GM21825 (cell line): ENCODE results near the gene FGF5.
"Not testable (repeated sequence)": the region's sequence is repeated elsewhere in the genome, so short reads cannot be mapped to it uniquely, and the experiment has no call there.

Experiments used
- ATAC-seq: cut with Tn5 transposase; IDR thresholded peaks from one replicate; pipeline ENCODE4 v1.9.1; 2021; ENCODE audit warnings: mild to moderate bottlenecking, moderate library complexity; ENCODE audit not compliant: unreplicated experiment

The FGF5 gene, protein sequence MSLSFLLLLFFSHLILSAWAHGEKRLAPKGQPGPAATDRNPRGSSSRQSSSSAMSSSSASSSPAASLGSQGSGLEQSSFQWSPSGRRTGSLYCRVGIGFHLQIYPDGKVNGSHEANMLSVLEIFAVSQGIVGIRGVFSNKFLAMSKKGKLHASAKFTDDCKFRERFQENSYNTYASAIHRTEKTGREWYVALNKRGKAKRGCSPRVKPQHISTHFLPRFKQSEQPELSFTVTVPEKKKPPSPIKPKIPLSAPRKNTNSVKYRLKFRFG

DNA sequence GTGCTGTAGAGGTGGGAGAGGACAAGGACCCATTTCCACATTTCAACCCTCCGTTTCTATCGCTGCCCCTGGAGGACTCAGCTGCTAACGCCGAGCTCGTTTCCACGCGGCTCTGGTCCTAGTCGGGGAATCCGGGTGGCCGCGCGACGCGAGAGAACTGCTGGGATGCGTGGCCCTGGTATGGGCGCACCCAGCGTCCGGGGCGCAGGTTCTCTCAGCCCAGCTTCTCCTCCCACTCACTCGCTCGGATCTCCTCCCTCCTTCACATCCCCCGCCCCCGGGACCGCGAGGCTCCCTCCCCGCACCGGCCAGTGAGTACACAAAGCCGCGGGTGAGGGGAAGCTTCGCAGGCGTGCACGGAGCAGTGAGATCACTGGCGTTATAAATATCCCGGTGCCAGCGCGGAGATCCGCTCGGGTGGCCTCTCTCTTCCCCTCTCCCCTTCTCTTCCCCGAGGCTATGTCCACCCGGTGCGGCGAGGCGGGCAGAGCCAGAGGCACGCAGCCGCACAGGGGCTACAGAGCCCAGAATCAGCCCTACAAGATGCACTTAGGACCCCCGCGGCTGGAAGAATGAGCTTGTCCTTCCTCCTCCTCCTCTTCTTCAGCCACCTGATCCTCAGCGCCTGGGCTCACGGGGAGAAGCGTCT, at the start of gene FGF5:
FGF5 (plus strand) TSS at position 412 of the 649 bp plus-strand sequence; CDS start at position 573, 161 bp downstream.
- ATAC-seq, result no peak

DNA sequence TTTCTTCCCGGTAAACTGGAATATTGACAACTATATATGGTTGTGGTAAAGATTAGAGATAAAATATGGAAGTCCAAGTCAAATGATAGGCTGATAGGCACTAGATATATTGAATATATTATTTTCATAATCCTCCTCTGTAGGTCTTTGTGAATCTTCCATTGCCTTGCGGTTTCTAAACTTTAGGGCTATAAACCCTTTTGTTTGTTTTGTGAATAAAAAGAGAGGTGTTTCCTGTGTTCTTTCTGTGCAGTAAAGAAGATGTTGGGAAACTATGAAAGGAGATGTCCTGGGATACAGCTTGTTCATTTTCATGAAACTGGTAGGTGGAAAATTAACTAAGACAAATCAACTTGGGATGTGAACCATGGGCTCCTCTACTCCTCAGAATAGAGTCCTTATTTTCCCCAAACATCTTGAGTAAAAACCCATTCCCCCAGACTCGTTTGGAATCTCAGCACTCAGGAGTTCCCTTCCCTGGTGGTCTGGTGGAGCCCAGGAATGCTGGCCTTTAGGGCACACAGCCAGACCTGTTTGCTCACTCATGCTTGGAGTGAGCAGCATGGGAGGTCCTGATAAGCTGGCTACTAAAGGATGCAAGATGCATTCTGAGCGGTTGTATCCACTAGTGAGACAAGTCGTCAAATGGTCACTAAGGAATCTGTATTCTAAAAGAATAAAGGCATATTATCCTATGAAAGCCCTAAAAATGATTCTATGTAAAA, 47.0 kb upstream of the FGF5 start:
- no peak for ATAC-seq

DNA sequence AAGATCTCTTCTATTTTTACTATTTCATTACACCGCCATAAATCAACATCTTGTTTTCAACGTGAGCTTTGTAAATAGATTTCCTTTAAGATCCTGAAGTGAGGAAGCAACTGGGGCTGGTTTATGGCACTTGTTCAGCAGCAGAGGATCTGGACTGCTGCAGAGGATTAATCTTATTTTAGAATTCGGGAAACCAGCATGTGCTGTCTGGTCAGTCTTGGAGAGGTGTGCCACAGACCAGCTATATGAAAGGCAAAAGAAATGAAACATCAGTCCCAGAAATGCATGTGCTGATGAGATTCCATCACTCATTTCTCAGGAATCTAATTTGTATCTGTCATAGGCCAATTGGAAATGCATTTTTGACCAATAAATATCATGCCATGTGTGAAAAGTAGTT, 45.8 kb upstream of the FGF5 start:
- no peak for ATAC-seq

DNA sequence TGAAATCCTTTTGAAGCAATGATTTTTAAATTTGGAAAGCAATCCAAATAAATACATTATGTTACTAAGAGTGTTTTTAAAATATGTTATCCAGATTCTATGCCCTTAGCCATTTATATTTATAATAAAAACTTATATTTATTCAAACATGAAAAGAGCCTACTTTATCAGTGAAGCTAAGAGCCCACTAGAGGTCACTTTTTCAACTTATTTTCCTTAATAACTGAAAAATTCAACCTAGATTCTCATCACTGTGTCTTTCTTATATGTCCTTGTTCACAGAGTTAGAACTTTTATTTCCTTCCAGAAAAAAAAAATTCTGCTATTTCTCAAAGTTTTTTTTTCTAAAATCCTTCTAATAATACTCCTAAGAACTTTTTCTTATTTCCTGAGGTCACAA, 45.3 kb upstream of the FGF5 start:
- no peak for ATAC-seq

DNA sequence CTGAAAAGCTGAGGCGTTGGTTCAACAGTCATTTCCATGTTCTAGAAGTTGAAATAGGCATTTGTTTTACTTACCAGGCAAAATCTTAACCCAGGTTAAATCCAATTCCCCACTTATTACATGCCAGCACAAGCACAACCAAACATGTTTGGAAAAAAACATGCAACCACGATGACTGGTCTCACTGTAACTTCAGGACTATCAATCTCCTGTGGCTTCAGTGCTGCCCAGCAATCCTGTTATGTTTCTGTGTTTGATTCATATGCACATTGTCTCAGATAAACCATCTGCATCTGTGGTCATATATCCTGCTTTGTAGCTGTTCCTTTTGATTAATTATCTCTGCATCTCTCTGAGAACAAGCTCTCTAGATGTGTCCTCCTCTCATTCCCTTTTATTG, 40.9 kb upstream of the FGF5 start:
- ATAC-seq, result no peak

DNA sequence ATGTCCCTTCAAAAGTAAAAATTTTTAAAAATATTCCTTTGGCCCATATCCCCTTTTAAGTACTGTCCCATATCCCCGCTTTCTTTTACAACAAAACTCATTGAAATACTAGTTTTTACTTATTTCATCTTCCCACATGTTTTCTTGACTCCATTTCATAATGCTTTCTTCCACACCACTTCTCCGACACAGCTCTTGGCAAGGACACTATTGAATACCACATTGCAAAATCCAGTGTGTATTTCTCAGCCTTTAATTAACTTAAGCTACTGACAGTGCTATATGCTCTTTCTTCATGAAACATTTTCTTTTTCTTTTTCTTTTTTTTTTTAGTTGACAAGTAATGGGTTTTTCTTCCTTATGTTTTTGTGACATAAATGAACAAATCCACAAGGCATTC, 40.4 kb upstream of the FGF5 start:
- ATAC-seq, result no peak

DNA sequence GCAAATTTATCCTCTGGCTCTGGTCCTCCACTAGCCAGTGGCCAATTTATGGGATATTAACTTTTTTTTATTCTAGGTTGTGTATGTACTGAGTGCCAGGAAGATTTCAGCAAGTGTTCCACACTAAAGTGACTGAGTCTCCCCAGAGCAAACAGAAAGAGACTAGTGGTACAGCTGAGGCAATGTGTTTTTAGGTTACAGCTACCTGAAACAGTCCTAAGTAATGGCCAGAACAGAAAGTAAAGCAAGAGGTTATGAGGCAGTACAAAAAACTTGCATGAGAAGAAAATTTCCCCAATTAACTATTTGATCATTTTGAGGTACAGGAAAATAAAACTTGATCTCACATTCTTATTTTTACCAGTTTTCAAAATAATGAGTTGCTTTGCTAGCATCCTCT, 38.0 kb upstream of the FGF5 start:
- ATAC-seq, result no peak

DNA sequence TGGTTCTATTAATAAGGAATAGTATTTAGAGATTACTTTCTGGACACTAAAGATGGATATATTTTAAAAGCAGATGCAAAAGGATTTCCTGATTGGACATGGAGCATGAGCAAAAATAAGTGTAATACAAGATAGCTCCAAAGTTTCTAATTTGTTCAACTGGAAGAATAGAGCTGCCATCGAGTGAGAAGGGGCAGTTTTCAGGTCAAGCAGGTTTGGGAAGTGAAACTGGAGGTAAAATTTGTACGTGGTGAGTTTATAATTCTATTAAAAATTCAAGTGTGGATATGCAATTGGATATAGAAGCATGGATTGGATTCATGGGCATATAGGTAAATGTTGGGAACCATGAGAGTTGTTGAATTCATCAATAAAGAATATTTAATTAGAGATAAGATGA, 37.3 kb upstream of the FGF5 start:
- ATAC-seq, result peak; percentile 26

DNA sequence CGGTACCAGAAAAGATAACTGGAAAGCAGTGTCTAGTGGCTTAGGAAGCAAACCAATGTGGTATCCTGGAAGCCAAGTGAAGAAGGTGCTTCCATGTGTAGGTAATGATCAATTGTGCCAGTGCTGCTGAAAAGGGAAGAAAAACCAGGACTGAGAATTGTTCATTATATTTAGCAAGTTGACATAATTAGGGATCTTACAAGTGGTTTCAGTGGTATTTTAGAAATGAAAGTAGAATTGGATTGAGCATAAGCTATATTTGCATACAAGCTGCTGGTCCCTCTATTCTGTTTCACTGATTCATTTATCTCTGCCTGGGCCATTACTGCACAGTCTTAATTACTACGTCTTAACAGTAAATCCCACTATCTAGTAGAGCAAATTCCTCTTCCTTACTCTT, 36.9 kb upstream of the FGF5 start:
- ATAC-seq, result peak; percentile 96

DNA sequence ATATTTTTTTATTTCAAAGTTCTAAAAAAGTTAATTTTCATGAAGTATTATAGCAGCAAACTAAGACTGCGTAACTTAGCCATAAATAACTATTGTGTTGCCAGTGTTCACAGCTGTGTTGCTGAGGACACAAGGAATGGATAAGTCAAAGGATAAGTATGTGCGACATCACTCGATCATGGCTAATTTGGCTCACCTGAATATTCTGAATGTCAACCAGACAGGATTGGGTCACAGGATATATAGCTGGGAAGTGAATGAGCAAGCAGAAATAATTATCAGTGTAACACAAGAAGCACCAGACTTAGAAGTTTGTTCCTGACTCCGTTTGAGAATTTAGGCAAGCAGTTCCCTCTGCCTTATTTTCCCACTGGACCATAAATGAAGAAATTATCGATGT, 35.3 kb upstream of the FGF5 start:
- ATAC-seq, result no peak

DNA sequence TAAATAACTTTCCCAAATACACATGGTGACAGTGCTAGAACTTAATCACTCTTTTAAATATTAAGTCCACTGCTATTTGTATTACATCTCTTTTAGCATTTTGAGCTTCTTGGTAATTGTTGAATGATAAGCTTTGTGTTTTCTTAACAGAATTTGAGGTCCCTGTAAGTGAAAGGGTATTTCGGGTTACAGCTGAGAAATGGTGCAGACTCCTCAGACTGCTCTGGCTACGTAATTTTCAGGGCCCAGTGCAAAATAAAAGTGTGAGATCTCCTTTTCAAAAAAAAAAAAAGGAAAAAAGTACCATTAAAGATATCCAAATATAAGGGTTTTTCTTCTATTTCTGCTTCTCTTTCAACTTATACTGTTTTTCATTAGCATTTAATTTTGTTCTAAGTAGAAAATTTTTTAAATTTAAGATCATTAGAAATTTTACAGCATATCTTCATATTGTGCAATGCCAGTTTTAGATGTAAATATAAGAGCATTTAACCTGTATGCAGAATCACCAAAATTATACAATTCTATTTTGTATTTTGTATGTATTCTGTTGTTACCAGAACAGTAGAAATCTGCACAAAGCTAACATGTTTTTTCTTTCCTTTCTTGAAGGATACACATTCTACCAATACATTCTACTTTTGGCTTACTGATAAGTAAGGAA, 33.6 kb upstream of the FGF5 start:
- no peak for ATAC-seq

DNA sequence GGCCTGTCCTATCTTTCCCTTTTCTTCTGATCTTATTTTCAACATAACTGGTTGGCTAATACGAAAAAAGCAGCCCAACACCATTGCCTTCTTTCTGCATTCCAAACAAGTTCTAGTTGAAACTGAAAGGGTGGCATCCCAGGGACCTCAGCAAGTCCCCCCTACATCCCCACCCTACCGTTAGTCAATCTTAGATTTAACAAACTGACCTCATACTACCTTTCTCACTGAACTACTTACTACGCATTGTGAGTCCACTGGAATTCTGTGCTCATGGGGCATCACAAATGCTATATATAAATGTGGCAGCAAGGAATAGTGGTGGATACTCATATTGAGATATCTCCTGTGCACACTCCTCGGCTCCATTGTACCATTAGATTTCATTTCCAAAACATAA, 33.1 kb upstream of the FGF5 start:
- no peak for ATAC-seq

DNA sequence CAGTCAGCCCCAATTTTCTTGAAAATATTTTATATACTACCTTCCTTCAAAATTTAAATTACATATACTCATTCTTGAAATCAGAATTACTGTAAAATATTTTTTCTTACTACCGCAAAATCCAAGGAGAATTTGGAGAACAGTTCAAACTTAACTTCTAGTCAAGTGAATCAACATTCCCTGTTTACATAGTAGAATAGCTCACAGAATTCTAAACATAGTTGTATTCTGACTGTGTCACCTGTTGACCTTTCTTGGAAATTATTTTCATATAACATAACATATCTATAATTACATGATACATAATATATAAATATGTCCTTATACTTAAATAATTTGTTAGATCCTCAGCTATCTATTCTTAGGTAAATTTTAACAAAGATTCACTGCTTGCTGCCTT, 31.0 kb upstream of the FGF5 start:
- ATAC-seq, result no peak

DNA sequence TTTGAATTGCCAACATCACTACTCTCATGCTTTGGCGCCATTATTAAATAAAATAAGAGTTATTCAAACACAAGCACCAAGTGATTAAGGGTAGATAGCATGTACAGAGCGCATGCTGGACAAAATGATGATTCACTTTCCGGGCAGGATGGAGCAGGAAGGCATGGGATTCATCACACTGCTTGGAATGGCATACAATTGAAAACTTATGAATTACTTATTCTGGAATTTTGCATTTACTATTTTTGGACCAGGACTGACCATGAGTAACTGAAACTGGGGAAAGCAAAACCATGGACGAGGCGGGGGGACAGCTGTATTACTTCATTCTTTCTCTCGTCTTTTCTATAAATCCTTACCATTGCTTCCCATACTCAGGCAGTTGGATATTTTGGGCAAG, 28.5 kb upstream of the FGF5 start:
- ATAC-seq, result no peak

DNA sequence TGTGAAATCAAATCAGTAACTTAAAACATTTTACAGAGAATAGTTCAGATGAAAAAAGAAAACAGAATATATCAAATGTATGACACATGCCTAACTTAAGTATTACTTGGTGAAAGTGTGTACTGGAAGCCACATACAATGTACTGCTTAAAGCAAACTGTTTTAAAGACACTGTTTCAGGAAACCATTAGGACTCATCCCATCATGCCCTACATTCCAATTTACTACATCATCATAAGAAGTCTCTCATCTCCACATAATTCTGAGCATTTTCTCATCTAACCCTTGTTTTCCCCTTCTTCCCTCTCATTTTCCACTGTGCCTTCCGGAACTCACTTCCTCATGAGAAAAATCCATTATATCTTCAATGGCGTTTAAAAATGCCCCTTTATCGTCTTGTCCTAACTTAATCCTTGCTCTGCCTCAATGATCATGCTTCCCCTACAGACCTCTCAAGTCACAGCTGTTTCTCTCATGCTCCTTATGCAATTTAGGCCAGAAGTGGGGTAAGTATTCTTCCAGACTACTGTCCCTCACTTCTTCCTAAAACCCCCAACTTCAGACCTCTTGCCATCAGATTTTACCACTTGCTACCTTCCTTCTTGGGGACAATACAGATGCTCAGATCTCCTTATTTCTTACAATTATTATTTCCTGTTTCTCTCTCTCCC, 26.8 kb upstream of the FGF5 start:
- ATAC-seq, result no peak

DNA sequence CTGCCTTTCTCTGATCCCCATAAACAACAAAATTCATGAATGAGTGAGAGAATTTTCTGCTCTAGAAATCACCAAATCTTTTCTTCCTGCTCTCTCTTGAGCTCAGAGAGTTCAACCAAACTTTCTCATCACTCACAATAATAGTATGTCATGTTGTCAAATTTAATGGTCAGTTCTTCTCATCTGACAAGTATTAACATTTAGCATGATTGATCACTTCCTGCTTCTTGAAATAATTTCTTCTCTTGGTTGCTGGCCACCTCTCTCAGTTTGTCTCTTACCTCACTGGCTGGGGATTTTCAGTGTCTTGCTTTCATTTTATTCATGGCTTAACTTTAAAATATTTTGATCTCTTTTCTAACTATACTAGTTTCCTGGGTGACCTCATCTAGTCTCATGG, 25.5 kb upstream of the FGF5 start:
- ATAC-seq, result no peak

DNA sequence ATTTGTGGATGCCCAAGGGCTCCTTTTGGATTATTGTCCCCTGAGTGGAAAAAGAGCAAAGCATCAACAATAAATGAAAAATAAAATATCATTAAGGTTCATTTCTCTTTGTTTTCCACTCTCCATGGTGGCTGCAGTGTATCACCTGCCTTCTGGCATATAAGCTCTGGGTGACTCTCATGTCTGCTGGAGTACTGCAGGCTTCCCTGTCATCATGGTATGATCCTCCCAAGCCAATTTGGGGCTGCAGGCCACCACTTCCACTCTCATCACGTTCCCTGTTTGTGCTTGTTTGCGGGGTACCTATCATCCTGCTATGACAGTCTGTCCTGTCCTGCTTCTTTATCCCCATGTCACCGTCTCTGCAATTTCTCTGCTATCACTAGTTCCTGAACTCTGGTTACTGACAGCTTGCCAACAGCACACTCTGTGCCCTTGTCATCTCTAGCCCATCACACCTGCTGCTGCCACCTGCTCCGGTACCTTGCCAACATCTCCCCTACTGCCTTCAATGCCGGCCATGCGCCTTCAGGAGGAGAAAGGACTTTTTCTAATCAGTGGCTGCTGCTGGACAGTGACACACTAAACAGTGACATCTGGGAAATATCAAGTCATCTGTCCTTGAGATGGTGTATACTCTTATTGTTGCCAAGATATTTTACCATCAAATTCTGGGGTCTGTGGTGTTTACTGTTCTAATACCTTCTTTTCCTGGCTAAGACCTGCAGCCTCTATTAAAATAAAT, 23.0 kb upstream of the FGF5 start:
- ATAC-seq, result no peak

DNA sequence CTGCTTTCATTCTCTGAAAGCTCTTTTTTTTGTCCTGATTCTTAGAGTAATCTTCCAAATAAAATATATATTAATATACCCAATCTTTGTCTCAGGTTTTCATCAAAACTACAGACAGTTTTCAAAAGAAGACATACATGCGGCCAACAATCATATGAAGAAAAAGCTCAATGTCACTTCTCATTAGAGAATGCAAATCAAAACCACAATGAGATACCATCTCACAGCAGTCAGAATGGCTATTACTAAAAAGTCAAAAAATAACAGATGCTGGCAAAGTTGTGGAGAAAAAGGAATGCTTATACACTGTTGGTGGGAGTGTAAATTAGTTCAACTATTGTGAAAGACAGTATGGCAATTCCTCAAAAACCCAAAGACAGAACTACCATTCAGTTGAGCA, 19.0 kb upstream of the FGF5 start:
- not testable (repeated sequence) for ATAC-seq

DNA sequence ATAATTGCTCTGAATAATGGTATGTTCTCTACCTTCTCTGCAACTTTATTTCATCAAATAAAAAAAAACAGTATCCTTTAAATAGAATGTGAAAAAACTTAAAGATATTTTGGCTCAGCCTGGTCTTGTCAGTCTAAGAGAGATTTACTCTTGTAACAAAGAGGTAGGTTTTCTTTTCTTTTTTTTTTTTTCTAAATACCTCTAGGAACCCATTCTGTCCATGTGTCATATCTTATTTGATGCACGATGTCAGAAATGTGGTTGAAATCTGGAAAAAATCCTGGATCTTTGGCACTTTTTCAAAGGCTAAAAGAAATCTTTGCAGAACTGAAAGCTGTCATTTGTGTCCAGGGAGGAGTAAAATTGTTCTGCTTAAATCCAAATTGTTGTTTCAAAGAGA, 17.3 kb upstream of the FGF5 start:
- no peak for ATAC-seq

DNA sequence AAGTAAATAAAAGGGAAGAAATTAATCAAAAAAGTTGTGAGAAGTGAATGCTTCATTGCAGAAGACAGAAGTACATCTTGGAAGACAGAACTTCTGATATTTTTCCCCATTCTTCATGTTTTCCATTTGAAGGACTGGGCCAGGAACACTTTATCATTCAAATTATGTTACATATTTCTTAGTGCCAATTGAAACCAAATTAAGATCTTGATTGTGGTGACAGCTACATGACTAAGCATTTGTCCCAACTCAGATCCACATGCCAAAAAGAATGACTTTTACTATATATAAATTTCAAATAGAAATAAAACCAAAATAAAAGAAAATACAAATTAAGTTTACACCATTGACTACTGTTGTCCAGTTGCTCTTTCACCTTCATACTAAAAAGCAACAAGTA, 14.0 kb upstream of the FGF5 start:
- no peak for ATAC-seq

DNA sequence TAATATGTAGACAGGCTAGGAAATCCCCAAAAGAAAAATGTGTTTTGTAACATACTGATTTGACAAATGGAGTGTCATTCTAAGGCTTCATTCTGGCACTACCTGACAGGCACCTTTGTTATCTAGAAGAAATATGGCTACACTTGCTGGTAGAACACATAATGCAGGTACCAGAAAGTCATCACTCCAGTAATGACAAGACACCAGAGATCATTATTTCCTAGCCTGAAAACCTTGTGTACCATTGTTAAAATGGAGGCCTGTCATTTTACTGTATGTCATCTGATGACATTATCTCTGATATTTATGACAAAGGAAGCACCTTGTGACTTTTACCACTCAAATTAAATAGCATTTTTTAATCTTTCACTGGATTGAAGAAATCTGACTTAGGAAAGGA, 13.5 kb upstream of the FGF5 start:
- ATAC-seq, result no peak
